Nephron progenitor cell (in vitro differentiated cells): ENCODE results near the gene GSN.

Source experiments
- DNase-seq: peaks from one replicate; pipeline ENCODE4 v3.0.0; 2021
- H3K27ac Mint-ChIP-seq: 2 replicates; pipeline ENCODE4 v1.8.0; 2021; ENCODE audit warnings: mild to moderate bottlenecking, moderate library complexity, mixed read lengths
- H3K27me3 Mint-ChIP-seq: 2 replicates; pipeline ENCODE4 v1.8.0; 2021; ENCODE audit warnings: mild to moderate bottlenecking, low read depth, mixed read lengths; ENCODE audit not compliant: poor library complexity
- H3K36me3 Mint-ChIP-seq: 2 replicates; pipeline ENCODE4 v1.8.0; 2021; ENCODE audit warnings: low read depth, mixed read lengths
- H3K4me1 Mint-ChIP-seq: 2 replicates; pipeline ENCODE4 v1.8.0; 2021; ENCODE audit warnings: mixed read lengths
- H3K4me3 Mint-ChIP-seq: 2 replicates; pipeline ENCODE4 v1.8.0; 2021; ENCODE audit warnings: mild to moderate bottlenecking, moderate library complexity, mixed read lengths
- H3K9me3 Mint-ChIP-seq: 2 replicates; pipeline ENCODE4 v1.8.0; 2021; ENCODE audit warnings: mild to moderate bottlenecking, moderate library complexity, mixed read lengths
- CTCF ChIP-seq: fragments of 200-600 bp; sonication (generic); IDR thresholded peaks from 2 replicates; pipeline ENCODE4 v1.5.0; 2021; ENCODE audit warnings: antibody characterized with exemption

Gene GSN

GRCh38 chr9:121267689-121268597, at the start of gene GSN:
Gene GSN (plus strand): TSS chr9:121268162. CDS start chr9:121301972, 33,810 bp downstream.
- no peak within 1 kb of the TSS for H3K27ac Mint-ChIP-seq
- no peak for TF ChIP-seq CTCF
- H3K27me3 Mint-ChIP-seq, result peaks cover 23% of the 10 kb centered on the region
- H3K9me3 Mint-ChIP-seq, result no peaks in the 10 kb centered on the region
- H3K4me1 Mint-ChIP-seq, result peaks cover 65% of the 10 kb centered on the region
- H3K4me3 Mint-ChIP-seq, result peak within 1 kb of the TSS; percentile 90
- peak; percentile 88 for DNase-seq
- no peaks in the 10 kb centered on the region for H3K36me3 Mint-ChIP-seq

GRCh38 chr9:121218357-121219027, 49.5 kb upstream of the GSN start:
- no peak overlapping the region for H3K27ac Mint-ChIP-seq

GRCh38 chr9:121219530-121219929, 48.4 kb upstream of the GSN start:
- peaks cover 7% of the 10 kb centered on the region for H3K27me3 Mint-ChIP-seq
- TF ChIP-seq CTCF, result no peak
- H3K36me3 Mint-ChIP-seq, result no peaks in the 10 kb centered on the region
- no peak for DNase-seq
- H3K9me3 Mint-ChIP-seq, result no peaks in the 10 kb centered on the region
- peaks cover 20% of the 10 kb centered on the region for H3K4me1 Mint-ChIP-seq
- no peak overlapping the region for H3K27ac Mint-ChIP-seq
- H3K4me3 Mint-ChIP-seq, result no peak overlapping the region

More at GRCh38 chr9:121218357-121219027, 49.5 kb upstream of the GSN start:
- H3K9me3 Mint-ChIP-seq, result no peaks in the 10 kb centered on the region
- H3K36me3 Mint-ChIP-seq, result no peaks in the 10 kb centered on the region
- TF ChIP-seq CTCF, result no peak
- no peak overlapping the region for H3K4me3 Mint-ChIP-seq
- no peak for DNase-seq
- peaks cover 7% of the 10 kb centered on the region for H3K27me3 Mint-ChIP-seq
- peaks cover 20% of the 10 kb centered on the region for H3K4me1 Mint-ChIP-seq

GRCh38 chr9:121220996-121221663, 46.8 kb upstream of the GSN start:
- Mint-ChIP-seq H3K4me3 (peak overlapping the region; percentile 25), H3K27me3 (peaks cover 4% of the 10 kb centered on the region), H3K4me1 (peaks cover 20% of the 10 kb centered on the region), H3K27ac (no peak overlapping the region), H3K36me3 (no peaks in the 10 kb centered on the region), H3K9me3 (no peaks in the 10 kb centered on the region)
- DNase-seq, result peak; percentile 19
- TF ChIP-seq CTCF, result no peak

- no peak for DNase-seq
- no peak for TF ChIP-seq CTCF
- Mint-ChIP-seq H3K27ac (no peak overlapping the region), H3K9me3 (no peaks in the 10 kb centered on the region), H3K4me1 (peaks cover 20% of the 10 kb centered on the region), H3K4me3 (no peak overlapping the region), H3K27me3 (peaks cover 6% of the 10 kb centered on the region), H3K36me3 (no peaks in the 10 kb centered on the region)
These were observed 46.3 kb upstream of the GSN start for GRCh38 chr9:121221664-121222055.
